GM12878 (cell line): ENCODE measurements around the gene DNAJA2. TPM values are rescaled to one million over a fixed set of nuclear protein-coding genes. Genes with fewer than 3 reads are reported as not detected.

Source experiments
- polyA plus RNA-seq, 11 experiments: library from polyadenylated mRNA; depleted of rRNA in 4 of 11; unstranded in 6 of 11; stranded (reverse) in 5 of 11; fragments of >200 nt; fragmentation: Nextera tagmentation in 4 of 11; fragmentation: Illumina TruSeq in 1 of 11; extraction: Ambion mirVana in 4 of 11; extraction: Trizol in 1 of 11; gene quantifications; 1 replicate in 1 of 11; 2 replicates in 10 of 11; pipeline versions ENCODE4 v1.2.1 to v1.2.3, GENCODE V29; 2011 to 2016; ENCODE audit warnings: inconsistent platforms in 2 of 11, missing spikeins in 2 of 11, low read depth in 1 of 11
- total RNA-seq, 4 experiments: library from RNA; depleted of rRNA in 3 of 4; stranded (reverse); fragments of >200 nt in 3 of 4; fragmentation: Illumina TruSeq in 1 of 4; extraction: Trizol in 1 of 4; gene quantifications; 2 replicates each; pipeline versions ENCODE4 v1.2.1 to v1.2.3, GENCODE V29; 2013 to 2021

The DNAJA2 gene
- total and polyA plus RNA-seq, 10 of the 15 experiments (the other 5 are each of a cell fraction or from before 2014, with no cell fraction given) = 26.2 to 96.4 (median 58.1) TPM

Other genes with a start within 250 kb of the DNAJA2 start
- 0.27 and 0.28 TPM in 2 replicates for gene MYLK3, start 225.3 kb downstream of the DNAJA2 start, total RNA-seq (2014; rRNA removed)
- gene MYLK3, start 225.3 kb downstream of the DNAJA2 start, total RNA-seq (2014; rRNA removed; fragmentation: Illumina TruSeq; extraction: Trizol) = 0.14 and 0.27 TPM in 2 replicates
- gene MYLK3, start 225.3 kb downstream of the DNAJA2 start, total RNA-seq (2021) = 0.37 and 0.46 TPM in 2 replicates
- 0.15 and 0.20 TPM in 2 replicates for gene MYLK3, start 225.3 kb downstream of the DNAJA2 start, polyA plus RNA-seq (2011; rRNA removed)
- 0.12 and 0.14 TPM in 2 replicates for gene MYLK3, start 225.3 kb downstream of the DNAJA2 start, polyA plus RNA-seq (2014; fragmentation: Illumina TruSeq; extraction: Trizol)
- under 1 TPM; 0.02 to 0.05 TPM for gene MYLK3, start 225.3 kb downstream of the DNAJA2 start, polyA plus RNA-seq (2014; fragmentation: Nextera tagmentation; extraction: Ambion mirVana)
- gene MYLK3, start 225.3 kb downstream of the DNAJA2 start, polyA plus RNA-seq (2014; rRNA removed) = 0.17 and 0.37 TPM in 2 replicates
- gene MYLK3, start 225.3 kb downstream of the DNAJA2 start, polyA plus RNA-seq (2016; fragmentation: Nextera tagmentation; extraction: Ambion mirVana) = under 1 TPM; 0.18 to 0.21 TPM
- gene C16orf87, start 142.5 kb downstream of the DNAJA2 start, total RNA-seq (2014; rRNA removed) = 18.4 and 24.3 TPM in 2 replicates
- gene C16orf87, start 142.5 kb downstream of the DNAJA2 start, total RNA-seq (2014; rRNA removed; fragmentation: Illumina TruSeq; extraction: Trizol) = 32.6 and 34.9 TPM in 2 replicates
- gene C16orf87, start 142.5 kb downstream of the DNAJA2 start, total RNA-seq (2021) = 21.8 and 21.9 TPM in 2 replicates
- gene C16orf87, start 142.5 kb downstream of the DNAJA2 start, polyA plus RNA-seq (2011; rRNA removed) = 19.7 and 30.8 TPM in 2 replicates
- gene C16orf87, start 142.5 kb downstream of the DNAJA2 start, polyA plus RNA-seq (2014; fragmentation: Illumina TruSeq; extraction: Trizol) = 29.3 and 40.1 TPM in 2 replicates
- gene C16orf87, start 142.5 kb downstream of the DNAJA2 start, polyA plus RNA-seq (2014; fragmentation: Nextera tagmentation; extraction: Ambion mirVana) = 10 to 100 TPM; 49.0 to 51.8 TPM
- 16.8 and 18.5 TPM in 2 replicates for gene C16orf87, start 142.5 kb downstream of the DNAJA2 start, polyA plus RNA-seq (2014; rRNA removed)
- gene C16orf87, start 142.5 kb downstream of the DNAJA2 start, polyA plus RNA-seq (2016; fragmentation: Nextera tagmentation; extraction: Ambion mirVana) = 10 to 100 TPM; 69.8 to 72.6 TPM
- gene GPT2, start 89.3 kb downstream of the DNAJA2 start, total RNA-seq (2014; rRNA removed) = 3.8 and 3.9 TPM in 2 replicates
- gene GPT2, start 89.3 kb downstream of the DNAJA2 start, total RNA-seq (2014; rRNA removed; fragmentation: Illumina TruSeq; extraction: Trizol) = 2.2 and 2.8 TPM in 2 replicates
- 5.9 and 8.5 TPM in 2 replicates for gene GPT2, start 89.3 kb downstream of the DNAJA2 start, total RNA-seq (2021)
- 5.7 and 9.2 TPM in 2 replicates for gene GPT2, start 89.3 kb downstream of the DNAJA2 start, polyA plus RNA-seq (2011; rRNA removed)
- 1.4 and 4.0 TPM in 2 replicates for gene GPT2, start 89.3 kb downstream of the DNAJA2 start, polyA plus RNA-seq (2014; fragmentation: Illumina TruSeq; extraction: Trizol)
- under 1 TPM; 0.45 to 0.80 TPM for gene GPT2, start 89.3 kb downstream of the DNAJA2 start, polyA plus RNA-seq (2014; fragmentation: Nextera tagmentation; extraction: Ambion mirVana)
- gene GPT2, start 89.3 kb downstream of the DNAJA2 start, polyA plus RNA-seq (2014; rRNA removed) = 4.5 and 4.7 TPM in 2 replicates
- gene GPT2, start 89.3 kb downstream of the DNAJA2 start, polyA plus RNA-seq (2016; fragmentation: Nextera tagmentation; extraction: Ambion mirVana) = 1 to 10 TPM; 9.0 to 9.9 TPM
- gene NETO2, start 170.3 kb upstream of the DNAJA2 start, total RNA-seq (2014; rRNA removed) = 26.8 and 27.6 TPM in 2 replicates
- 31.4 and 36.2 TPM in 2 replicates for gene NETO2, start 170.3 kb upstream of the DNAJA2 start, total RNA-seq (2014; rRNA removed; fragmentation: Illumina TruSeq; extraction: Trizol)
- 26.2 and 26.5 TPM in 2 replicates for gene NETO2, start 170.3 kb upstream of the DNAJA2 start, total RNA-seq (2021)
- gene NETO2, start 170.3 kb upstream of the DNAJA2 start, polyA plus RNA-seq (2011; rRNA removed) = 46.2 and 54.4 TPM in 2 replicates
- 34.8 and 53.1 TPM in 2 replicates for gene NETO2, start 170.3 kb upstream of the DNAJA2 start, polyA plus RNA-seq (2014; fragmentation: Illumina TruSeq; extraction: Trizol)
- gene NETO2, start 170.3 kb upstream of the DNAJA2 start, polyA plus RNA-seq (2014; fragmentation: Nextera tagmentation; extraction: Ambion mirVana) = 10 to 100 TPM in 1 of 2 experiments, 1 to 10 TPM in 1; 8.5 to 12.7 TPM
- 35.0 and 37.3 TPM in 2 replicates for gene NETO2, start 170.3 kb upstream of the DNAJA2 start, polyA plus RNA-seq (2014; rRNA removed)
- gene NETO2, start 170.3 kb upstream of the DNAJA2 start, polyA plus RNA-seq (2016; fragmentation: Nextera tagmentation; extraction: Ambion mirVana) = 10 to 100 TPM; 19.4 to 26.4 TPM